HL-60 (cell line): Measurements from ENCODE around the gene NAA80.

ENCODE experiments used
- DNase-seq, 2 experiments: peaks; one replicate each; pipeline ENCODE4 v3.0.0-alpha.2; 2010 to 2020; ENCODE audit warnings: low read depth in 1 of 2, low spot score in 1 of 2
- H3K27ac ChIP-seq: fragments of 250-450 bp; sonication (Bioruptor Pico); replicated peaks from 2 replicates; pipeline ENCODE4 v1.5.1; 2020; ENCODE audit warnings: mild to moderate bottlenecking, moderate library complexity
- H3K27me3 ChIP-seq: fragments of 250-450 bp; sonication (Bioruptor Pico); 2 replicates; pipeline ENCODE4 v1.5.1; 2021; ENCODE audit warnings: mild to moderate bottlenecking, moderate library complexity; ENCODE audit not compliant: insufficient read depth, poor library complexity, severe bottlenecking
- H3K4me3 ChIP-seq: replicated peaks from 2 replicates; pipeline ENCODE4 v1.5.1; 2011; ENCODE audit warnings: mild to moderate bottlenecking, control low read depth, low read length; ENCODE audit not compliant: insufficient read depth
- CTCF ChIP-seq: IDR thresholded peaks from one replicate; pipeline ENCODE4 v1.5.1; 2011; ENCODE audit warnings: low read length, control low read depth, inconsistent platforms; ENCODE audit not compliant: insufficient read depth
- GABPA ChIP-seq: IDR thresholded peaks from 2 replicates; pipeline ENCODE4 v1.6.1; 2012; ENCODE audit warnings: low read depth
- POLR2AphosphoS5 ChIP-seq: IDR thresholded peaks from 2 replicates; pipeline ENCODE4 v1.6.1; 2012; ENCODE audit warnings: low read depth
- REST ChIP-seq: IDR thresholded peaks from 2 replicates; pipeline ENCODE4 v1.6.1; 2012; ENCODE audit warnings: low read depth; ENCODE audit not compliant: insufficient replicate concordance
- SPI1 ChIP-seq: IDR thresholded peaks from 2 replicates; pipeline ENCODE4 v1.6.1; 2012; ENCODE audit warnings: low read depth, mild to moderate bottlenecking, borderline replicate concordance

NAA80 gene

GRCh38 chr3:50275141-50275995 is 23.8 kb downstream of the NAA80 start:
- TF ChIP-seq REST (no peak), GABPA (no peak), SPI1 (no peak), POLR2AphosphoS5 (no peak), CTCF (no peak)
- peaks cover 34% of the 10 kb centered on the region for H3K27me3 ChIP-seq
- H3K4me3 ChIP-seq, result no peak overlapping the region
- no peak for DNase-seq
- H3K27ac ChIP-seq, result no peak overlapping the region

DNA sequence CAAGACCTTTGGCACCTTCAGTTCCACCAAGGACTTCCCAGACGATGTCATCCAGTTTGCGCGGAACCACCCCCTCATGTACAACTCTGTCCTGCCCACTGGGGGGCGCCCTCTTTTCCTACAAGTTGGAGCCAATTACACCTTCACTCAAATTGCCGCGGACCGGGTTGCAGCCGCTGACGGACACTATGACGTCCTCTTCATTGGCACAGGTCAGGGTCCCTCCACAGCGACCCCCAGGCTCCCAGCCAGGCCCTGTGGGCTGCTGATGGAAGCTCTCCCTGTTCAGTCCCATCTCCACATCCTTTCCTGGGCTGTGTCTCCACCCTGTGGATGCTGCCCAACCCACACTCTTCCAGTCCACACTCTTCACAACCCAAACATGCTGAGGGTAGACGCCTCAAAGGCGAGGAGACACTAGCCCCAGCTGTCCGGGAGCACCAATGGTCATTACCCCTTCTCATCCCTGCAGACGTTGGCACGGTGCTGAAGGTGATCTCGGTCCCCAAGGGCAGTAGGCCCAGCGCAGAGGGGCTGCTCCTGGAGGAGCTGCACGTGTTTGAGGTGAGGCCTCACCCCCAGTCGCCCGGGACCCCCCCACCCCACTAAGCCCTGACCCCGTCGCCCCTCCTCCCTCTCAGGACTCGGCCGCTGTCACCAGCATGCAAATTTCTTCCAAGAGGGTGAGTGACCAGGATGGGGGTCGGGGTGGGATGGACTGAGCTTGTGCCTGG is 24.7 kb downstream of the NAA80 start:
- no peak for TF ChIP-seq POLR2AphosphoS5
- peak; percentile 83 for TF ChIP-seq CTCF
- Histone ChIP-seq H3K4me3 (no peak overlapping the region), H3K27me3 (peaks cover 34% of the 10 kb centered on the region), H3K27ac (no peak overlapping the region)
- DNase-seq, result peak in 1 of 2 experiments; percentile 79

GRCh38 chr3:50273689-50274065 is 25.5 kb downstream of the NAA80 start:
- Histone ChIP-seq H3K27me3 (peaks cover 34% of the 10 kb centered on the region), H3K4me3 (no peak overlapping the region), H3K27ac (no peak overlapping the region)
- TF ChIP-seq SPI1 (no peak), CTCF (no peak), POLR2AphosphoS5 (no peak), GABPA (no peak), REST (no peak)
- no peak for DNase-seq
